ENCODE measurements around the gene SIL1.

The SIL1 gene

GRCh38 chr5:138975098-138975847 is 222.9 kb downstream of the SIL1 start:
- Histone ChIP-seq H4K20me1 (ENCODE audit: control insufficient read depth, insufficient read depth, low read depth, low read length) (no peaks in the 10 kb centered on the region), H3F3A (ENCODE audit: control insufficient read depth, insufficient read depth) (no peaks in the 10 kb centered on the region), H3K9me3 (ENCODE audit: control insufficient read depth, insufficient read depth, low read length) (no peaks in the 10 kb centered on the region), H3K27ac (ENCODE audit: low read depth, low read length) (no peak overlapping the region), H3K4me1 (ENCODE audit: control insufficient read depth, low read length) (no peaks in the 10 kb centered on the region), H3K9me2 (replicated peaks; ENCODE audit: control insufficient read depth, low read length) (no peaks in the 10 kb centered on the region), H3K79me2 (ENCODE audit: control insufficient read depth, low read length) (no peaks in the 10 kb centered on the region), H3K4me3 (ENCODE audit: low read length) (no peak overlapping the region), H3K27me3 (ENCODE audit: control insufficient read depth, low read length) (no peaks in the 10 kb centered on the region), H3K4me2 (ENCODE audit: low read length) (no peak overlapping the region), H3K36me3 (ENCODE audit: control insufficient read depth, low read length) (no peaks in the 10 kb centered on the region)
- TF ChIP-seq EZH2phosphoT487 (IDR thresholded peaks at IDR 0.05; ENCODE audit: borderline replicate concordance, low read length) (no peak), CTCF (IDR thresholded peaks at IDR 0.05; ENCODE audit: low read depth, low read length, poor library complexity, severe bottlenecking) (no peak)

GRCh38 chr5:138974227-138975063 is 223.7 kb downstream of the SIL1 start:
- Histone ChIP-seq H3K27me3 (ENCODE audit: control insufficient read depth, low read length) (no peaks in the 10 kb centered on the region), H3K9me3 (ENCODE audit: control insufficient read depth, insufficient read depth, low read length) (no peaks in the 10 kb centered on the region), H4K20me1 (ENCODE audit: control insufficient read depth, insufficient read depth, low read depth, low read length) (no peaks in the 10 kb centered on the region), H3K27ac (ENCODE audit: low read depth, low read length) (no peak overlapping the region), H3K9me2 (replicated peaks; ENCODE audit: control insufficient read depth, low read length) (no peaks in the 10 kb centered on the region), H3F3A (ENCODE audit: control insufficient read depth, insufficient read depth) (no peaks in the 10 kb centered on the region), H3K4me2 (ENCODE audit: low read length) (no peak overlapping the region), H3K79me2 (ENCODE audit: control insufficient read depth, low read length) (no peaks in the 10 kb centered on the region), H3K36me3 (ENCODE audit: control insufficient read depth, low read length) (no peaks in the 10 kb centered on the region), H3K4me1 (ENCODE audit: control insufficient read depth, low read length) (no peaks in the 10 kb centered on the region), H3K4me3 (ENCODE audit: low read length) (no peak overlapping the region)
- no peak for TF ChIP-seq CTCF (IDR thresholded peaks at IDR 0.05; ENCODE audit: low read depth, low read length, poor library complexity, severe bottlenecking)
- no peak for TF ChIP-seq EZH2phosphoT487 (IDR thresholded peaks at IDR 0.05; ENCODE audit: borderline replicate concordance, low read length)

DNA sequence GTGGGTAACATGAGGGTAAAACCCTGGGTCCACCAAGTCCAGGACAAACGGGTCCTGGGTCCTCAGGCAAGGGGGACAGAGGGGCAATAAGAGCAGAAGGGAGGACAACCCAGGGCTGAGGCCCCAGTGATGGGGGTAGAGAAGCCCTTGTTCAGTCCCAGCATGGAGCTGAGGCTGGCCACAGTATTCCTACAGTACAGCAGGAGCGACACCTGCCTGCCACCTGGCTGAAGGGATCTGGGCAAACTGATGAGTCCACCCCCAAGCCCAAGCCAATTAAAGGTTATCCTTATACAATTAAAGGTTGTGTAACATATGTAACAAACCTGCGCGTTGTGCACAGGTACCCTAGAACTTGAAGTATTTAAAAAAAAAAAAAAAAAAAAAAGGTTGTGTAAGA is 225.3 kb downstream of the SIL1 start:
- Histone ChIP-seq H3K9me3 (ENCODE audit: control insufficient read depth, insufficient read depth, low read length) (no peaks in the 10 kb centered on the region), H3F3A (ENCODE audit: control insufficient read depth, insufficient read depth) (no peaks in the 10 kb centered on the region), H3K4me3 (ENCODE audit: low read length) (no peak overlapping the region), H3K4me1 (ENCODE audit: control insufficient read depth, low read length) (no peaks in the 10 kb centered on the region), H3K27ac (ENCODE audit: low read depth, low read length) (no peak overlapping the region), H4K20me1 (ENCODE audit: control insufficient read depth, insufficient read depth, low read depth, low read length) (no peaks in the 10 kb centered on the region), H3K4me2 (ENCODE audit: low read length) (no peak overlapping the region), H3K9me2 (replicated peaks; ENCODE audit: control insufficient read depth, low read length) (no peaks in the 10 kb centered on the region), H3K79me2 (ENCODE audit: control insufficient read depth, low read length) (no peaks in the 10 kb centered on the region), H3K27me3 (ENCODE audit: control insufficient read depth, low read length) (no peaks in the 10 kb centered on the region), H3K36me3 (ENCODE audit: control insufficient read depth, low read length) (no peaks in the 10 kb centered on the region)
- TF ChIP-seq EZH2phosphoT487 (IDR thresholded peaks at IDR 0.05; ENCODE audit: borderline replicate concordance, low read length) (no peak), CTCF (IDR thresholded peaks at IDR 0.05; ENCODE audit: low read depth, low read length, poor library complexity, severe bottlenecking) (no peak)
